GM19035 (cell line): ENCODE data around the gene EYA2.

ENCODE experiments used
- ATAC-seq: cut with Tn5 transposase; IDR thresholded peaks from one replicate; pipeline ENCODE4 v1.9.1; 2021; ENCODE audit not compliant: unreplicated experiment

Gene EYA2

DNA sequence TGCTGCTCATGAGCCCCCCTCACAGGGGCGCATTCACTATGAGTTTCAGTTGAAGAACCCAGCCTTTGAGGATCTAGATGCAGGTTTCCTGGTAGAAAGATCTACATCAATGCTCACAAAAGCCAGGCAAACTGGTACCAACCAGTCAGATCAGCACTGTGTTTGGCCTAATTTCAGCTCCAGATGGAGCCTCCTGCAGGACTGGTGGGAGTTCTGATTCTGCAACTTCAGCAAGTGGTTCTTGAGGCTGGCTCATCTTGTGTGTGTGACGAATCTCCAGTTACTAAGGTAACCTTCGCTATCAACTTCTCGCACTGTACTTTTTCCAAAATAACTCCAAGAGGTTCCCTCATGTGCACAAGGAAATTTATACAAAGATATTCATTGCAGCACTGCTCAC lies 343.1 kb downstream of the EYA2 start:
- ATAC-seq = no peak
